NCI-H2196 treated with DMSO at 0.1 percent for 48 hours (cell line): ENCODE results near the gene ECE1.
A peak's percentile ranks its signal among the peaks of the same experiment; 100 is the strongest.

Experiments used
- DNase-seq: peaks from one replicate; lab custom pipeline; 2025; ENCODE audit not compliant: unreplicated experiment; lab: John Stamatoyannopoulos, UW

Gene ECE1

GRCh38 chr1:21308847-21309652 lies 18.8 kb upstream of the ECE1 start:
- peak; percentile 13 for DNase-seq

- no peak for DNase-seq
Measured at GRCh38 chr1:21308330-21308729, 18.1 kb upstream of the ECE1 start.

- no peak for DNase-seq
Measured at GRCh38 chr1:21307663-21308305, 17.5 kb upstream of the ECE1 start.

- no peak for DNase-seq
Measured at GRCh38 chr1:21307210-21307609, 16.9 kb upstream of the ECE1 start.

GRCh38 chr1:21305900-21306189 lies 15.6 kb upstream of the ECE1 start:
- no peak for DNase-seq

- DNase-seq, result no peak
Measured at GRCh38 chr1:21305155-21305899, 15.1 kb upstream of the ECE1 start.

- no peak for DNase-seq
Measured at GRCh38 chr1:21304488-21304887, 14.2 kb upstream of the ECE1 start.

GRCh38 chr1:21302747-21303715 lies 12.8 kb upstream of the ECE1 start:
- DNase-seq, result no peak

- no peak for DNase-seq
Measured at GRCh38 chr1:21301794-21302440, 11.7 kb upstream of the ECE1 start.

- DNase-seq, result no peak
Measured at GRCh38 chr1:21300774-21301173, 10.5 kb upstream of the ECE1 start.

GRCh38 chr1:21299780-21300395 lies 9.6 kb upstream of the ECE1 start:
- no peak for DNase-seq

- DNase-seq, result peak; percentile 22
Measured at GRCh38 chr1:21298981-21299391, 8.7 kb upstream of the ECE1 start.

GRCh38 chr1:21297975-21298374 lies 7.7 kb upstream of the ECE1 start:
- no peak for DNase-seq

GRCh38 chr1:21296509-21297354 lies 6.5 kb upstream of the ECE1 start:
- DNase-seq, result no peak

- no peak for DNase-seq
Measured at GRCh38 chr1:21295545-21295944, 5.3 kb upstream of the ECE1 start.

GRCh38 chr1:21295002-21295401 lies 4.7 kb upstream of the ECE1 start:
- no peak for DNase-seq

- no peak for DNase-seq
Measured at GRCh38 chr1:21294266-21294989, 4.2 kb upstream of the ECE1 start.

GRCh38 chr1:21293537-21294265 lies 3.4 kb upstream of the ECE1 start:
- no peak for DNase-seq
